K562 (cell line): ENCODE data around the gene CPLANE2. TPM values are rescaled to one million over a fixed set of nuclear protein-coding genes. Genes with fewer than 3 reads are reported as not detected.

Experiments
- CBX3 ChIP-seq, 2 experiments: IDR thresholded peaks; 1 replicate in 1 of 2; 2 replicates in 1 of 2; pipeline ENCODE4 v1.6.1; 2012; ENCODE audit warnings: inconsistent platforms in 2 of 2, low read length in 2 of 2, borderline replicate concordance in 1 of 2, control low read depth in 1 of 2
- ETV6 ChIP-seq, 3 experiments: fragments of 150-350 bp in 1 of 3; sonication (generic) in 1 of 3; formaldehyde crosslinking in 1 of 3; IDR thresholded peaks; 2 replicates each; pipeline versions ENCODE4 v1.6.1 to v1.8.0; 2014 to 2022; ENCODE audit warnings: borderline replicate concordance in 2 of 3, low read depth in 2 of 3, antibody characterized with exemption in 1 of 3, low read length in 1 of 3, mild to moderate bottlenecking in 1 of 3, missing genetic modification reagents in 1 of 3
- FOXK1 ChIP-seq: sonication (generic); formaldehyde crosslinking; IDR thresholded peaks from 2 replicates; pipeline ENCODE4 v1.8.0; 2022; ENCODE audit warnings: missing genetic modification reagents, mild to moderate bottlenecking, borderline replicate concordance
- HCFC1 ChIP-seq: IDR thresholded peaks from 2 replicates; pipeline ENCODE4 v1.6.1; 2012; ENCODE audit warnings: low read depth, low read length, improper control_type of control experiment
- KAT7 ChIP-seq: sonication (generic); formaldehyde crosslinking; IDR thresholded peaks from 2 replicates; pipeline ENCODE4 v1.8.0; 2022; ENCODE audit warnings: missing genetic modification reagents, mild to moderate bottlenecking, borderline replicate concordance
- KDM2B ChIP-seq: fragments of 250-450 bp; sonication (Bioruptor Pico); IDR thresholded peaks from 2 replicates; pipeline ENCODE4 v1.8.0; 2021; ENCODE audit warnings: mild to moderate bottlenecking, moderate library complexity
- MAFF ChIP-seq: IDR thresholded peaks from 2 replicates; pipeline ENCODE4 v1.6.1; 2012; ENCODE audit warnings: low read length, improper control_type of control experiment
- NCOA2 ChIP-seq, 2 experiments: fragments of 450-650 bp; IDR thresholded peaks; 2 replicates each; pipeline ENCODE4 v1.6.1; 2018; ENCODE audit warnings: mild to moderate bottlenecking in 2 of 2, moderate library complexity in 1 of 2; ENCODE audit not compliant: partially characterized antibody in 2 of 2
- NFRKB ChIP-seq: fragments of 450-650 bp; IDR thresholded peaks from 2 replicates; pipeline ENCODE4 v1.6.1; 2016; ENCODE audit warnings: low read depth
- NFYB ChIP-seq: IDR thresholded peaks from 2 replicates; pipeline ENCODE4 v1.6.1; 2011; ENCODE audit warnings: mild to moderate bottlenecking, moderate library complexity; ENCODE audit not compliant: insufficient read length; ENCODE audit errors: extremely low read depth
- PHF8 ChIP-seq: fragments of 200-600 bp; sonication (generic); IDR thresholded peaks from 2 replicates; pipeline ENCODE4 v1.6.1; 2012; ENCODE audit warnings: mixed run types, mild to moderate bottlenecking, inconsistent platforms, low read length, moderate library complexity, borderline replicate concordance
- PYGO2 ChIP-seq: fragments of 450-650 bp; IDR thresholded peaks from 2 replicates; pipeline ENCODE4 v1.6.1; 2016; ENCODE audit warnings: mild to moderate bottlenecking, missing genetic modification characterization, moderate library complexity, missing compliant biosample characterization
- SIN3B ChIP-seq: fragments of 450-650 bp; IDR thresholded peaks from 2 replicates; pipeline ENCODE4 v1.6.1; 2017; ENCODE audit warnings: low read depth, mild to moderate bottlenecking, moderate library complexity
- WHSC1 ChIP-seq: IDR thresholded peaks from one replicate; pipeline ENCODE4 v1.6.1; 2012; ENCODE audit warnings: low read length, control low read depth, inconsistent platforms
- XRCC5 ChIP-seq: fragments of 200-400 bp; formaldehyde crosslinking; IDR thresholded peaks from 2 replicates; pipeline ENCODE4 v1.6.1; 2017; ENCODE audit warnings: low read depth, mild to moderate bottlenecking, low read length
- ZNF592 ChIP-seq: fragments of 450-650 bp; IDR thresholded peaks from 2 replicates; pipeline ENCODE4 v1.6.1; 2017; ENCODE audit warnings: antibody characterized with exemption, mild to moderate bottlenecking
- ZNF695 ChIP-seq: fragments of 450-650 bp; formaldehyde crosslinking; IDR thresholded peaks from 2 replicates; pipeline ENCODE4 v1.4.0; 2020; ENCODE audit warnings: mild to moderate bottlenecking, moderate library complexity
- polyA plus RNA-seq, 8 experiments: library from polyadenylated mRNA; depleted of rRNA in 4 of 8; stranded (reverse) in 5 of 8; unstranded in 3 of 8; fragments of >200 nt; fragmentation: Nextera tagmentation in 2 of 8; fragmentation: Illumina TruSeq in 1 of 8; extraction: Ambion mirVana in 2 of 8; extraction: Trizol in 1 of 8; gene quantifications; 2 replicates each; pipeline versions ENCODE4 v1.2.1 to v1.2.3, GENCODE V29; 2011 to 2014; ENCODE audit warnings: inconsistent platforms in 1 of 8, missing spikeins in 1 of 8
- total RNA-seq, 7 experiments: library from RNA; depleted of rRNA in 6 of 7; stranded (reverse); fragments of >200 nt in 6 of 7; fragmentation: Illumina TruSeq in 2 of 7; extraction: Trizol in 2 of 7; gene quantifications; 2 replicates each; pipeline versions ENCODE4 v1.2.1 to v1.2.3, GENCODE V29; 2011 to 2021; ENCODE audit warnings: low replicate concordance in 1 of 7
- TF ChIP-seq, protein P1 (sequence below): fragments of 450-650 bp; IDR thresholded peaks from 2 replicates; pipeline ENCODE4 v1.6.1; 2018; ENCODE audit warnings: mild to moderate bottlenecking, low read depth; ENCODE audit not compliant: partially characterized antibody
- TF ChIP-seq, protein P2 (sequence below): sonication (generic); formaldehyde crosslinking; IDR thresholded peaks from 2 replicates; pipeline ENCODE4 v1.8.1; 2023; ENCODE audit warnings: mild to moderate bottlenecking, missing genetic modification reagents, moderate library complexity
- TF ChIP-seq, protein P3 (sequence below): sonication (generic); formaldehyde crosslinking; IDR thresholded peaks from 2 replicates; pipeline ENCODE4 v1.8.1; 2023; ENCODE audit warnings: mild to moderate bottlenecking, missing genetic modification reagents

CPLANE2 gene
- total and polyA plus RNA-seq, 9 of the 15 experiments (the other 6 are each of a cell fraction or from before 2014, with no cell fraction given), result 0.17 to 20.9 (median 8.1) TPM

DNA sequence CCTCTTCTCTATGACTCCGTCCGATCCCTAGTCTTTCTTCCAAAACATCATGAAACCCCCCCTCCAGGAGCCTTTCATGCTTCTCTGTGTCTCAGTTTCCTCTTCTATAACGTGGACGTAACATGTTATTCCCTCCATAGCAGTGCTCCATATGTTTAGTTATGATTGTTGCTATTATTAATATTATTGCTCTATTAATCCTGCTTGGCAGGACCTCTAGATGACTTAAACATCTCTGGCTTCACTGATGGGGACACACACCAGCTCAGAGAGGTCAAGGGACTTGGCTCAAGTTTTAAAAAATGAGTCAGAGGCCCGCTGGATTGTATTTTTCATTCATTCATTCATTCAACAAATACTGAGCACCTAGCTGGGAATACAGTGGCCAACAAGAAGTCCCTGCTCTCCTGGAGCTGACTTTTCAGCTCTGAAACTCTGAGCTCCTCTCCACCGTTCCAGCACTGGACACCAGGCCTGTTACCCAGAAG is 404 bp upstream of the CPLANE2 start (continued):
- TF ChIP-seq, protein P1, sequence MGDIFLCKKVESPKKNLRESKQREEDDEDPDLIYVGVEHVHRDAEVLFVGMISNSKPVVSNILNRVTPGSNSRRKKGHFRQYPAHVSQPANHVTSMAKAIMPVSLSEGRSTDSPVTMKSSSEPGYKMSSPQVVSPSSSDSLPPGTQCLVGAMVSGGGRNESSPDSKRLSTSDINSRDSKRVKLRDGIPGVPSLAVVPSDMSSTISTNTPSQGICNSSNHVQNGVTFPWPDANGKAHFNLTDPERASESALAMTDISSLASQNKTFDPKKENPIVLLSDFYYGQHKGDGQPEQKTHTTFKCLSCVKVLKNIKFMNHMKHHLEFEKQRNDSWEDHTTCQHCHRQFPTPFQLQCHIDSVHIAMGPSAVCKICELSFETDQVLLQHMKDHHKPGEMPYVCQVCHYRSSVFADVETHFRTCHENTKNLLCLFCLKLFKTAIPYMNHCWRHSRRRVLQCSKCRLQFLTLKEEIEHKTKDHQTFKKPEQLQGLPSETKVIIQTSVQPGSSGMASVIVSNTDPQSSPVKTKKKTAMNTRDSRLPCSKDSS, result no peak
- no peak for TF ChIP-seq NCOA2 (IDR thresholded peaks at IDR 0.05; ENCODE audit: partially characterized antibody in 2 of 2)
- TF ChIP-seq KDM2B, result no peak
- no peak for TF ChIP-seq CBX3 (IDR thresholded peaks at IDR 0.05; ENCODE audit: borderline replicate concordance in 1 of 2, low read length in 2 of 2)
- 0 out of 2 replicates have a peak, but pooled peaks have one; percentile 26 for TF ChIP-seq SIN3B
- no peak for TF ChIP-seq ETV6 (IDR thresholded peaks at IDR 0.05; ENCODE audit: borderline replicate concordance in 1 of 2, low read depth in 2 of 2, low read length in 1 of 2)
- TF ChIP-seq ETV6 (CRISPR knock-in tag; IDR thresholded peaks at IDR 0.05; ENCODE audit: borderline replicate concordance), result no peak
- peak; percentile 66; the same call in 1 of the 2 replicates for TF ChIP-seq PHF8
- TF ChIP-seq HCFC1, result no peak
- TF ChIP-seq, protein P2, sequence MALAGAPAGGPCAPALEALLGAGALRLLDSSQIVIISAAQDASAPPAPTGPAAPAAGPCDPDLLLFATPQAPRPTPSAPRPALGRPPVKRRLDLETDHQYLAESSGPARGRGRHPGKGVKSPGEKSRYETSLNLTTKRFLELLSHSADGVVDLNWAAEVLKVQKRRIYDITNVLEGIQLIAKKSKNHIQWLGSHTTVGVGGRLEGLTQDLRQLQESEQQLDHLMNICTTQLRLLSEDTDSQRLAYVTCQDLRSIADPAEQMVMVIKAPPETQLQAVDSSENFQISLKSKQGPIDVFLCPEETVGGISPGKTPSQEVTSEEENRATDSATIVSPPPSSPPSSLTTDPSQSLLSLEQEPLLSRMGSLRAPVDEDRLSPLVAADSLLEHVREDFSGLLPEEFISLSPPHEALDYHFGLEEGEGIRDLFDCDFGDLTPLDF (CRISPR knock-in tag), result no peak
- no peak for TF ChIP-seq PYGO2 (tag)
- no peak for TF ChIP-seq NFYB
- no peak for TF ChIP-seq MAFF
- TF ChIP-seq ZNF592, result peak; percentile 49
- TF ChIP-seq, protein P3, sequence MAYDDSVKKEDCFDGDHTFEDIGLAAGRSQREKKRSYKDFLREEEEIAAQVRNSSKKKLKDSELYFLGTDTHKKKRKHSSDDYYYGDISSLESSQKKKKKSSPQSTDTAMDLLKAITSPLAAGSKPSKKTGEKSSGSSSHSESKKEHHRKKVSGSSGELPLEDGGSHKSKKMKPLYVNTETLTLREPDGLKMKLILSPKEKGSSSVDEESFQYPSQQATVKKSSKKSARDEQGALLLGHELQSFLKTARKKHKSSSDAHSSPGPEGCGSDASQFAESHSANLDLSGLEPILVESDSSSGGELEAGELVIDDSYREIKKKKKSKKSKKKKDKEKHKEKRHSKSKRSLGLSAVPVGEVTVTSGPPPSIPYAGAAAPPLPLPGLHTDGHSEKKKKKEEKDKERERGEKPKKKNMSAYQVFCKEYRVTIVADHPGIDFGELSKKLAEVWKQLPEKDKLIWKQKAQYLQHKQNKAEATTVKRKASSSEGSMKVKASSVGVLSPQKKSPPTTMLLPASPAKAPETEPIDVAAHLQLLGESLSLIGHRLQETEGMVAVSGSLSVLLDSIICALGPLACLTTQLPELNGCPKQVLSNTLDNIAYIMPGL (CRISPR knock-in tag), result no peak
- TF ChIP-seq NFRKB, result peak; percentile 82
- TF ChIP-seq ZNF695 (CRISPR knock-in tag), result peak; percentile 31; the same call in 1 of the 2 replicates
- TF ChIP-seq XRCC5, result no peak
- TF ChIP-seq WHSC1, result no peak
- TF ChIP-seq FOXK1, result no peak
- no peak for TF ChIP-seq KAT7
